BLaER1 treated with 17β-estradiol and CSF1 and Interleukin-3, amounts not matched to agents 10 nM and 100 nM (cell line): ENCODE results near the gene RNF14.

ENCODE experiments used
- H3K27ac ChIP-seq, 11 experiments: shearing (Covaris generic); formaldehyde crosslinking; 2 replicates each; pipeline ENCODE4 v1.8.1; 2022
- H3K27me3 ChIP-seq, 11 experiments: shearing (Covaris generic); formaldehyde crosslinking; 2 replicates each; pipeline ENCODE4 v1.8.1; 2022
- H3K36me3 ChIP-seq, 11 experiments: shearing (Covaris generic); formaldehyde crosslinking; 2 replicates each; pipeline ENCODE4 v1.8.1; 2022
- H3K4me1 ChIP-seq, 10 experiments: shearing (Covaris generic); formaldehyde crosslinking; 2 replicates each; pipeline ENCODE4 v1.8.1; 2022
- H3K4me2 ChIP-seq, 11 experiments: shearing (Covaris generic); formaldehyde crosslinking; 2 replicates each; pipeline ENCODE4 v1.8.1; 2022
- H3K4me3 ChIP-seq, 10 experiments: shearing (Covaris generic); formaldehyde crosslinking; 2 replicates each; pipeline ENCODE4 v1.8.1; 2022
- H3K9ac ChIP-seq, 11 experiments: shearing (Covaris generic); formaldehyde crosslinking; 2 replicates each; pipeline ENCODE4 v1.8.1; 2022
- H3K9me3 ChIP-seq, 11 experiments: shearing (Covaris generic); formaldehyde crosslinking; replicated peaks in 1 of 11; 2 replicates each; pipeline ENCODE4 v1.8.1; 2022
- H4K20me1 ChIP-seq, 11 experiments: shearing (Covaris generic); formaldehyde crosslinking; 2 replicates each; pipeline ENCODE4 v1.8.1; 2022
- Cebpa-rat ChIP-seq, 11 experiments: shearing (Covaris generic); IDR thresholded peaks; 2 replicates each; pipeline ENCODE4 v1.8.1; 2022

The RNF14 gene

DNA sequence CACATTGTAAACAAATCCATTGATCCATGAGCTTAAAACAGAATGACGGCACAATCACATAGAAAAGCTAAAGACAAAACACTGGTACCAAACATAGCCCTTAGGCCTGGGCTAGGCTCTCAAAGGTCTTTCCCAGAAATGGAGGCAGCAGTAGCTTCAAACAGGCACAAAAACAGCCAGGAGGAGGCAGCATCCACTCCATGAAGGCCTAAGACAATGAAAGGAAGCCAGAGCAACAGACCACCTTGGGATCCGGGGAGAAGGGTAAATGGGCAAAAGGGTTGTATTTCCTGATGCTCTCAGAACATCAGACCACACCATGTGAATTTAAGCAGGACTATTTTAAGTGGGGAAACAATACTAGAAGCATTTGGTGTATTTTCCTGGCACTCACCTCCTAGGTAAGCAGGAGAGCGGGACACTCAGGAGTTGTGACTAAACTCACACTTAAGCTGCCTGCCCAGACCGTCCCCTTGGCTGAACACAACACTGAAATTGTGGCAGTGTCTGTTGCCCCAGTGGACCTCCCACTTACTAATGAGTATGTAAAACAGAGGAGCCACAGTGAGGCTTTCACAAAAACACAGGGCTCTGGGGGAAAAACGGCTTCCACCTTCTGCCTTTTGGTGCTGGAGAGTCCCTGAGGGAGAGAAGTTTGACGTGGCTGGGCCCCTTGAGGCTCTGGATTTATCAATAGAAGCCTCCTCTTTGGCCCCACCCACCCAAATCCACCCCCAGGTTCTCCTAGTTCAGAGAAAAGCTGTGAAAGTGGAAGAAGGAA, 32.0 kb downstream of the RNF14 start:
- H3K4me3 ChIP-seq: no peak overlapping the region
- 0 out of 22 replicates have a peak, but pooled peaks cover 0 to 5% (median 0%) of the 10 kb centered on the region in 11 experiments for H3K27me3 ChIP-seq
- H3K4me2 ChIP-seq: peak overlapping the region in 9 of 11 experiments; percentile 1 to 63 (median 43); a peak in 14 of 22 replicates
- peaks cover 0 to 11% (median 0%) of the 10 kb centered on the region in 11 experiments; a peak in 3 of 22 replicates for H3K9me3 ChIP-seq
- peak overlapping the region in 2 of 11 experiments; percentile 2 to 51; a peak in 1 of 22 replicates for H3K9ac ChIP-seq
- peaks cover 16 to 80% (median 24%) of the 10 kb centered on the region in 11 experiments; a peak in 21 of 22 replicates for H3K36me3 ChIP-seq
- peaks cover 0 to 11% (median 0%) of the 10 kb centered on the region in 11 experiments; a peak in 4 of 22 replicates for H4K20me1 ChIP-seq
- H3K4me1 ChIP-seq: peaks cover 0 to 52% (median 10%) of the 10 kb centered on the region in 10 experiments; a peak in 17 of 20 replicates
- TF ChIP-seq Cebpa-rat (IDR thresholded peaks at IDR 0.05): no peak
- no peak overlapping the region for H3K27ac ChIP-seq

DNA sequence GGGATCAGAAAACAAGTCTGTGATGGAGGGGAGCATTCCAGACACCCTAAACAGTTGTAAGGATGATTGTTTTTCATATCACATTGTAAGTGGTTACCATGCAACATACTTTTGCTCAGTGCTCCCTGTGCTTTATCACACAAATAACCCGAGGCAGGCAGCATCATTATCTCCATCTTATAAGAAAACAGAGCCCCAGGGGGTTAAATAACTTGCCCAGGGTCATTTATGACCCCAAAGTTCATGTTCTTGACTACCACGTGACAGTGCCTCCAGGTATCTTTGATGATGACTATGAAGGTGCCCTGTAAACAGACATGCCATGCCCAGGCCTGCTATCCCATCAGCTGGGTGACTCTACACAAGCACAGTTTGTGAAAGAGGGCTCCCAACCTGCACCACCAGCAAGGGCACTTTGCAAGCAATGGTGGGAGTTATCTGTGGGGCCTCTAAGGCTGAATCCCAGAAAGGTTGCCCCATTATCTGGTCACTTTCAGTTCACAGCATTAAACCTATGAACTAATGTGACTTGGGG, 34.4 kb downstream of the RNF14 start:
- H3K36me3 ChIP-seq: peaks cover 11 to 84% (median 18%) of the 10 kb centered on the region in 11 experiments; a peak in 19 of 22 replicates

DNA sequence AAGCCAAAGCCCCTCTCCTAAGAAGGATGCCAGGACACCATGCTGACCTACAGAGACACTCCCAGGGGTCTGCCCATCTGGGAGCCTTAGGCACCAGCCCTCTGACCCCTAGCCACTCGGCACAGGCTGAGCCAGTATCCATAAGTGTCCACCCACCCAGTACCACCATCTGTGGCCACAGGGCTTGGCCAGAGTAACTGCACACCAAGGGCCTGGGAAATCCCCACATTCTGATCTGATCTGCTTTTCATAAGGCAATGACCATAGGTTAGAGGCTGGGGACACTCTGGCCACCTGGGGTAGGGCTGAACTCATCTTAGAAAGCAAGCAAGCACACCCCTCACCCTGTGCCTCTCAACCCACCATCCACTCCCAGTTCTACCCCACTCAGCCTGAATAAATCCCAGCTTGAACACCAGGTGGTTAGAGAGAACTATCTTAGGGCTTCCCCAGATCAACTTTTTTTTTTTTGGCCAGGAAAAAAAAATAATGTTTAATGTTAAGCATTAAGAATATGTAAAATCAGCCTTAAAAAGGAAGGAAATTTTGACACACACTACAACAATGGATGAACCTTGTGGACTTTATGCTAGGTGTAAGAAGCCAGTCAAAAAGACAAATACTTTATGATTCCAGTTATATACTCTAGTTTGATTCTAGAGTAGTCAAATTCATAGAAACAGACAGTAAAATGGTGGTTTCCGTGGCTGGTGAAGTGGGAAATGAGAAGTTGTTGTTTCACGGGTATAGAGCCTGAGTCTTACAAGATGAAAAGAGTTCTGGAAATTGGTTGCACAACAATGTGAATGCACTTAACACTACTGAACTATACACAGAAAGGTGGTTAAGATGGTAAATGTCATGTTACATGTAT, 37.7 kb downstream of the RNF14 start:
- Histone ChIP-seq H3K9ac (peak overlapping the region in 1 of 11 experiments; percentile 32; a peak in 2 of 22 replicates), H3K36me3 (peaks cover 0 to 79% (median 7%) of the 10 kb centered on the region in 11 experiments; a peak in 8 of 22 replicates), H4K20me1 (peaks cover 0 to 11% (median 0%) of the 10 kb centered on the region in 11 experiments; a peak in 2 of 22 replicates), H3K27me3 (peaks cover 3 to 17% (median 4%) of the 10 kb centered on the region in 11 experiments; a peak in 18 of 22 replicates), H3K27ac (peak overlapping the region in 5 of 11 experiments; percentile 12 to 30 (median 21); a peak in 6 of 22 replicates), H3K9me3 (no peaks in the 10 kb centered on the region), H3K4me2 (peak overlapping the region; percentile 38 to 75 (median 68)), H3K4me1 (peaks cover 11 to 64% (median 18%) of the 10 kb centered on the region in 10 experiments; a peak in 18 of 20 replicates), H3K4me3 (no peak overlapping the region)
- peak in 2 of 11 experiments; percentile 37 to 67; a peak in 3 of 22 replicates for TF ChIP-seq Cebpa-rat (IDR thresholded peaks at IDR 0.05)

More for the DNA sequence above, 34.4 kb downstream of the RNF14 start:
- Histone ChIP-seq H3K9me3 (peaks cover 0 to 11% (median 0%) of the 10 kb centered on the region in 11 experiments; a peak in 3 of 22 replicates), H3K9ac (peak overlapping the region in 1 of 11 experiments; percentile 46; a peak in 1 of 22 replicates), H3K4me3 (no peak overlapping the region), H4K20me1 (peaks cover 0 to 11% (median 0%) of the 10 kb centered on the region in 11 experiments; a peak in 2 of 22 replicates), H3K27ac (peak overlapping the region in 1 of 11 experiments; percentile 14; a peak in 1 of 22 replicates), H3K27me3 (peaks cover 0 to 5% (median 0%) of the 10 kb centered on the region in 11 experiments; a peak in 1 of 22 replicates), H3K4me1 (peaks cover 16 to 70% (median 23%) of the 10 kb centered on the region in 10 experiments), H3K4me2 (peak overlapping the region in 2 of 11 experiments; percentile 25 to 82; a peak in 4 of 22 replicates)
- no peak for TF ChIP-seq Cebpa-rat (IDR thresholded peaks at IDR 0.05)

DNA sequence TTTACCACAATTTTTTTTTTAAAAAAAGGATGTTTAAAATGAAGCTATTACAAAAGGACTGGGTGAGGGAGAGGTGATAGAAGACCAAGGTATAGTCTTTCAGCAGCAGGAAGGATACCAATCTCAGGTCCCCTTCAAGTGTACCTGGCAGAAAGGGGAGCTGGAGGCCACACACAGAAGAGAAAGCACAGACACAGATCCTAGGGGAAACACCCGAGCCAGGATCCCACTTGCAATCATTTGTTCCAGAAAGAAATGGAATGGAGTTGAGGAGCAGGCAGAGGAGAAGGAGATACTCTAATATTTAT, 38.3 kb downstream of the RNF14 start:
- Histone ChIP-seq H3K4me3 (no peak overlapping the region), H4K20me1 (peaks cover 0 to 11% (median 0%) of the 10 kb centered on the region in 11 experiments; a peak in 2 of 22 replicates), H3K9ac (no peak overlapping the region), H3K4me1 (peaks cover 11 to 65% (median 20%) of the 10 kb centered on the region in 10 experiments; a peak in 18 of 20 replicates), H3K9me3 (no peaks in the 10 kb centered on the region), H3K27me3 (peaks cover 9 to 23% (median 10%) of the 10 kb centered on the region in 11 experiments; a peak in 20 of 22 replicates), H3K4me2 (peak overlapping the region; percentile 38 to 75 (median 68); a peak in 19 of 22 replicates), H3K36me3 (peaks cover 0 to 73% (median 7%) of the 10 kb centered on the region in 11 experiments; a peak in 8 of 22 replicates), H3K27ac (0 out of 22 replicates have a peak overlapping the region, but pooled peaks of 1 of the 11 experiments have one; percentile 19)
- no peak for TF ChIP-seq Cebpa-rat (IDR thresholded peaks at IDR 0.05)

DNA sequence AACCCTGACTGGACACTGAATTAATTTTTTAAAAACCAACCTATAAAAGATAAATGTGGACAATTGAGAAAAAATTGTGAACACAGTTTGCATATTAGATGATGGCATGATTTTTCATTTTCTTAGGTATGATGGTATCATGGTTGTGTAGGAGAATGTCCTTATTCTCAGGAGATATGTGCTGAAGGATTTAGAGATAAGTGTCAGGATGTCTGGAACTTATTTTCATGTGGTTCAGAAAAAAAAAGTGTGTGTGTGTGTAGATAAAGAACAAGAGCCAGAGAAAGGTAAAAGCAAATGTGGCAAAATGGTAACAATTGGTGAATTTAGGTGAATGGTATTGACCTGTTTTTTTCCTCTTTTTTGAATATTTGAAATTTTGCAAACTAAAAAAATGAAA, 39.9 kb downstream of the RNF14 start:
- peaks cover 0 to 9% (median 0%) of the 10 kb centered on the region in 11 experiments; a peak in 2 of 22 replicates for H3K9me3 ChIP-seq
- H3K36me3 ChIP-seq: peaks cover 0 to 57% (median 0%) of the 10 kb centered on the region in 11 experiments; a peak in 6 of 22 replicates
- H3K4me1 ChIP-seq: peaks cover 24 to 69% (median 32%) of the 10 kb centered on the region in 10 experiments
- H3K27me3 ChIP-seq: peaks cover 18 to 39% (median 26%) of the 10 kb centered on the region in 11 experiments
- TF ChIP-seq Cebpa-rat (IDR thresholded peaks at IDR 0.05): no peak
- no peak overlapping the region for H3K4me3 ChIP-seq
- peaks cover 0 to 7% (median 0%) of the 10 kb centered on the region in 11 experiments; a peak in 2 of 22 replicates for H4K20me1 ChIP-seq
- no peak overlapping the region for H3K4me2 ChIP-seq
- H3K27ac ChIP-seq: no peak overlapping the region
- no peak overlapping the region for H3K9ac ChIP-seq

DNA sequence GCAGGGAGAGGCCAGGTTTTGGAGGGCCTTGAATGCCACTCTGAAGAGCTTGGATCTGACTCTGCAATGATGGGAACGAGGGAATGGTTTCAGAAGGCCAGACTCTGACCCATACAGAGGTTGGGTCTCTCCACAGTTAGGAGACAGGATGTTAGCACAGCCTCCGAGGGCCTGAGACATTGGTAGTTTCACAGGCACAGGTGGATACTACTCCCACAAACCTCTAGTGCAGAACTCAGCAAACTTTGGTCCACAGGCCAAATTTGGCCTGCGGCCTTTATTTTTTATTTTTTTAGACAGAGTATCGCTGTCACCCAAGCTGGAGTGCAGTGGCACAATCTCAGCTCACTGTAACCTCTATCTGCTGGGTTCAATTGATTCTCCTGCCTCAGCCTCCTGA, 41.0 kb downstream of the RNF14 start:
- Histone ChIP-seq H3K4me1 (peaks cover 33 to 69% (median 42%) of the 10 kb centered on the region in 10 experiments), H4K20me1 (no peaks in the 10 kb centered on the region; a peak in 2 of 22 replicates), H3K9ac (no peak overlapping the region), H3K27me3 (peaks cover 18 to 47% (median 31%) of the 10 kb centered on the region in 11 experiments), H3K9me3 (peaks cover 0 to 9% (median 0%) of the 10 kb centered on the region in 11 experiments; a peak in 2 of 22 replicates), H3K27ac (no peak overlapping the region), H3K4me2 (peak overlapping the region in 5 of 11 experiments; percentile 6 to 27 (median 14); a peak in 5 of 22 replicates), H3K36me3 (peaks cover 0 to 46% (median 0%) of the 10 kb centered on the region in 11 experiments; a peak in 5 of 22 replicates), H3K4me3 (no peak overlapping the region)
- no peak for TF ChIP-seq Cebpa-rat (IDR thresholded peaks at IDR 0.05)

- Histone ChIP-seq H4K20me1 (no peaks in the 10 kb centered on the region; a peak in 1 of 22 replicates), H3K4me3 (peak overlapping the region in 3 of 10 experiments; percentile 56 to 60 (median 57); a peak in 6 of 20 replicates)
Measured at GRCh38 chr5:142011572-142012185, 42.8 kb downstream of the RNF14 start.

More at GRCh38 chr5:142011572-142012185, 42.8 kb downstream of the RNF14 start:
- Histone ChIP-seq H3K9ac (peak overlapping the region in 2 of 11 experiments; percentile 25 to 45; a peak in 3 of 22 replicates), H3K27ac (no peak overlapping the region), H3K9me3 (peaks cover 0 to 9% (median 0%) of the 10 kb centered on the region in 11 experiments; a peak in 2 of 22 replicates), H3K4me2 (peak overlapping the region in 7 of 11 experiments; percentile 74 to 88 (median 82); a peak in 8 of 22 replicates), H3K36me3 (peaks cover 0 to 29% (median 0%) of the 10 kb centered on the region in 11 experiments; a peak in 3 of 22 replicates), H3K4me1 (peaks cover 44 to 68% (median 54%) of the 10 kb centered on the region in 10 experiments), H3K27me3 (peaks cover 18 to 42% (median 31%) of the 10 kb centered on the region in 11 experiments)
- no peak for TF ChIP-seq Cebpa-rat (IDR thresholded peaks at IDR 0.05)
